ENCODE results near the gene ZNF367.

DNA sequence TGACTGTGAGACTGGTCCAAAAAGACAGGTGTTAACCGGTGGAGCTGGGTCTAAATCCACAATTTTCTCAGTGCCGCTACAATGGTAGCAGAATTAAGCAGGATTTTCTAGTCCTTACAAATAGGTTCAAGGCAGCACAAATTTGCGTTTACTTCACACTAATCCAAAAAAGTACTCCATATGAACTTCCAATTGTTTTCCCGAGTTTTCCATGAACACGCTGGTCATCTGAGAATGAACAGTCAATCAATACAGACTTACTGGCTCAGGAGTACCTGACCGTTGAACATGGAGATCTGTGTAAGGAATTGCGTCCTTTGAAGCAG, 35.4 kb downstream of the ZNF367 start:
- TF ChIP-seq GATA1 (IDR thresholded peaks at IDR 0.05; ENCODE audit: low read depth, low read length) (no peak), POLR2A (IDR thresholded peaks at IDR 0.05; ENCODE audit: low read length) (no peak)
